ENCODE measurements around the gene CCDC197. TPM values are rescaled to one million over a fixed set of nuclear protein-coding genes. Genes with fewer than 3 reads are reported as not detected.

CCDC197 gene
- total and polyA plus RNA-seq, 2 of the 4 experiments (the other 2 are of a cell fraction): not detected

DNA sequence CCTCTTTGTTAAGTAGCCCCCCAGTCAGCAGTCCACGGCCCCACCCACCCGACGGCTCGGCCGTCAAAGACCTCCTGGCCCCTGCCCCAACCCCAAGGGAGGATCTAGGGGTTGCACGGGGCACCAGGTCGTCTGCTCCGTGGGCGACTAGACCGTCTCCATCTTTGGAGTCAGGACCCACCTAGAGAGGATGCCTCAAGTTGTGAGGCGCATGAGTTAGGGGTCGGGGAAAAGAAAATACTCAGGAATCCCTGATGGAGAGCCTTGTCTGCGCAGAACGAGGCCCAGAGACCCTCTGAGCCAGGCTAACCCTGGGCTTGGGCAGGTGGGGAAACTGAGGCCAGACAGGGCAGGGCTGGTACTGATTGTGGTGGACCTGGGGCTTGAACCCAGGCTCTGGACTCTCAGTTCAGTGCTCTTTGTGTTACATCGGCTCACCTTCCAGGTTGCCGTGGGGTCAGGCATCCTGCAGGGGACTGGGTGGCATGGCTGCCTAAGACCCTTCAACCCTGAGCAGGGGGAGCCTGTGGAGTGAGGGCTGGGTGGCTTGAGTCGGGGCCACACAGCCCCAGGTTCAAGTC is 29.9 kb downstream of the CCDC197 start:
- H2AFZ ChIP-seq (replicated peaks; ENCODE audit: low read length, poor library complexity): peak overlapping the region; percentile 90
- in situ Hi-C loops (cut with MboI; ENCODE audit: low sequenced_read_pairs): no loop called here
- TF ChIP-seq CEBPB (IDR thresholded peaks at IDR 0.05; ENCODE audit: low read depth, low read length) (no peak), SMC3 (IDR thresholded peaks at IDR 0.05; ENCODE audit: low read depth, low read length) (no peak), CHD1 (IDR thresholded peaks at IDR 0.05; ENCODE audit: low read depth, low read length) (no peak), MXI1 (IDR thresholded peaks at IDR 0.05; ENCODE audit: borderline replicate concordance, low read depth, low read length) (no peak), FOS (IDR thresholded peaks at IDR 0.05; ENCODE audit: low read depth, low read length) (no peak), RAD21 (IDR thresholded peaks at IDR 0.05; ENCODE audit: low read length) (no peak), RCOR1 (IDR thresholded peaks at IDR 0.05; ENCODE audit: insufficient replicate concordance, low read length) (no peak), MAZ (IDR thresholded peaks at IDR 0.05; ENCODE audit: borderline replicate concordance, low read depth, low read length) (no peak), NFE2L2 (IDR thresholded peaks at IDR 0.05; ENCODE audit: low read depth, low read length) (no peak), POLR2A (IDR thresholded peaks at IDR 0.05; ENCODE audit: low read depth, low read length) (no peak), MAFK (IDR thresholded peaks at IDR 0.05; ENCODE audit: low read depth, low read length) (no peak), RFX5 (IDR thresholded peaks at IDR 0.05; ENCODE audit: low read depth, low read length) (no peak)
- TF ChIP-seq, protein P1, sequence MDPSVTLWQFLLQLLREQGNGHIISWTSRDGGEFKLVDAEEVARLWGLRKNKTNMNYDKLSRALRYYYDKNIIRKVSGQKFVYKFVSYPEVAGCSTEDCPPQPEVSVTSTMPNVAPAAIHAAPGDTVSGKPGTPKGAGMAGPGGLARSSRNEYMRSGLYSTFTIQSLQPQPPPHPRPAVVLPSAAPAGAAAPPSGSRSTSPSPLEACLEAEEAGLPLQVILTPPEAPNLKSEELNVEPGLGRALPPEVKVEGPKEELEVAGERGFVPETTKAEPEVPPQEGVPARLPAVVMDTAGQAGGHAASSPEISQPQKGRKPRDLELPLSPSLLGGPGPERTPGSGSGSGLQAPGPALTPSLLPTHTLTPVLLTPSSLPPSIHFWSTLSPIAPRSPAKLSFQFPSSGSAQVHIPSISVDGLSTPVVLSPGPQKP (IDR thresholded peaks at IDR 0.05; ENCODE audit: borderline replicate concordance, low read depth, low read length): no peak
- TF ChIP-seq, protein P2, sequence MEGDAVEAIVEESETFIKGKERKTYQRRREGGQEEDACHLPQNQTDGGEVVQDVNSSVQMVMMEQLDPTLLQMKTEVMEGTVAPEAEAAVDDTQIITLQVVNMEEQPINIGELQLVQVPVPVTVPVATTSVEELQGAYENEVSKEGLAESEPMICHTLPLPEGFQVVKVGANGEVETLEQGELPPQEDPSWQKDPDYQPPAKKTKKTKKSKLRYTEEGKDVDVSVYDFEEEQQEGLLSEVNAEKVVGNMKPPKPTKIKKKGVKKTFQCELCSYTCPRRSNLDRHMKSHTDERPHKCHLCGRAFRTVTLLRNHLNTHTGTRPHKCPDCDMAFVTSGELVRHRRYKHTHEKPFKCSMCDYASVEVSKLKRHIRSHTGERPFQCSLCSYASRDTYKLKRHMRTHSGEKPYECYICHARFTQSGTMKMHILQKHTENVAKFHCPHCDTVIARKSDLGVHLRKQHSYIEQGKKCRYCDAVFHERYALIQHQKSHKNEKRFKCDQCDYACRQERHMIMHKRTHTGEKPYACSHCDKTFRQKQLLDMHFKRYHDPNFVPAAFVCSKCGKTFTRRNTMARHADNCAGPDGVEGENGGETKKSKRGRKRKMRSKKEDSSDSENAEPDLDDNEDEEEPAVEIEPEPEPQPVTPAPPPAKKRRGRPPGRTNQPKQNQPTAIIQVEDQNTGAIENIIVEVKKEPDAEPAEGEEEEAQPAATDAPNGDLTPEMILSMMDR (conservative IDR thresholded peaks at IDR 0.05; ENCODE audit: low read depth, low read length): no peak
- TF ChIP-seq, protein P3, sequence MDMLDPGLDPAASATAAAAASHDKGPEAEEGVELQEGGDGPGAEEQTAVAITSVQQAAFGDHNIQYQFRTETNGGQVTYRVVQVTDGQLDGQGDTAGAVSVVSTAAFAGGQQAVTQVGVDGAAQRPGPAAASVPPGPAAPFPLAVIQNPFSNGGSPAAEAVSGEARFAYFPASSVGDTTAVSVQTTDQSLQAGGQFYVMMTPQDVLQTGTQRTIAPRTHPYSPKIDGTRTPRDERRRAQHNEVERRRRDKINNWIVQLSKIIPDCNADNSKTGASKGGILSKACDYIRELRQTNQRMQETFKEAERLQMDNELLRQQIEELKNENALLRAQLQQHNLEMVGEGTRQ (IDR thresholded peaks at IDR 0.05; ENCODE audit: low read depth, low read length): no peak
- H4K20me1 ChIP-seq (ENCODE audit: insufficient read depth, low read length): no peaks in the 10 kb centered on the region
- H3K9ac ChIP-seq (ENCODE audit: low read depth, low read length): 0 out of 2 replicates have a peak overlapping the region, but pooled peaks have one; percentile 19
- BruUV-seq (replicated peaks): no TSS peak
- intact Hi-C loops (cut with micrococcal nuclease): no loop called here
- 0 out of 4 replicates have a peak, but pooled peaks cover 0 to 4% of the 10 kb centered on the region in 2 experiments for H3K79me1 ChIP-seq (ENCODE audit: low read depth in 1 of 2, low read length in 2 of 2)
- H3K27ac ChIP-seq (ENCODE audit: insufficient read depth, low read length): no peak overlapping the region
- H3K14ac ChIP-seq (replicated peaks; ENCODE audit: low read depth, low read length): no peak overlapping the region
- H3K23ac ChIP-seq (ENCODE audit: low read depth, low read length): no peak overlapping the region
- 0 out of 2 replicates have a peak overlapping the region, but pooled peaks have one; percentile 11 for H2AK5ac ChIP-seq (ENCODE audit: low read depth, low read length)
- peak overlapping the region; percentile 69 for H2AK9ac ChIP-seq (replicated peaks; ENCODE audit: low read depth, low read length, poor library complexity)
- peak overlapping the region; percentile 64 for H3K4me2 ChIP-seq (ENCODE audit: low read depth, low read length)
- no peak overlapping the region for H2BK120ac ChIP-seq (ENCODE audit: low read depth, low read length)
- no peaks in the 10 kb centered on the region; the same call in 1 of the 2 replicates for H3K27me3 ChIP-seq (ENCODE audit: control insufficient read depth, insufficient read depth, low read length)
- H3K9me1 ChIP-seq (ENCODE audit: insufficient read depth, low read length): 0 out of 2 replicates have a peak, but pooled peaks cover 5% of the 10 kb centered on the region
- H2BK5ac ChIP-seq (ENCODE audit: low read depth, low read length, poor library complexity, severe bottlenecking): no peak overlapping the region
- H3K4me1 ChIP-seq (ENCODE audit: control insufficient read depth, insufficient read depth, low read length): no peaks in the 10 kb centered on the region; the same call in 1 of the 2 replicates
- H3K18ac ChIP-seq (ENCODE audit: low read depth, low read length): no peak overlapping the region
- H3K36me3 ChIP-seq (ENCODE audit: control insufficient read depth, insufficient read depth, low read length): no peaks in the 10 kb centered on the region
- H3K56ac ChIP-seq (ENCODE audit: extremely low read depth, insufficient read depth, low read length): no peak overlapping the region
- no peak overlapping the region for H4K91ac ChIP-seq (ENCODE audit: insufficient read depth, low read depth, low read length)
- peak overlapping the region in 1 of 2 experiments; percentile 44; a peak in 1 of 4 replicates for H4K8ac ChIP-seq (ENCODE audit: low read depth in 2 of 2, low read length in 2 of 2)
- H3K9me3 ChIP-seq (ENCODE audit: control insufficient read depth, insufficient read depth, low read length): no peaks in the 10 kb centered on the region
- dilution Hi-C loops (cut with HindIII; ENCODE audit: low sequenced_read_pairs, unreplicated experiment): no loop called here
- peak overlapping the region; percentile 60 for H3K4me3 ChIP-seq (ENCODE audit: insufficient read depth, low read depth, low read length)
- WGBS, 2 experiments (ENCODE audit: extremely low coverage in 2 of 2, insufficient read length in 1 of 2): 45% methylated on average over 5 of the region's 17 CpGs; no CpG with 5 or more reads in 1 of the 2 experiments
- DNase-seq (no peak), ATAC-seq (ENCODE audit: low read depth) (no peak)
- H2BK20ac ChIP-seq (ENCODE audit: low read depth, low read length): no peak overlapping the region
- ChIA-PET POLR2A (ENCODE audit: unreplicated experiment) (no interaction called here), CTCF (no interaction called here)
- H2BK15ac ChIP-seq (ENCODE audit: low read depth, low read length): no peak overlapping the region
- H4K5ac ChIP-seq (ENCODE audit: low read depth, low read length): no peak overlapping the region
- H3K4ac ChIP-seq (ENCODE audit: low read depth, low read length): no peak overlapping the region; the same call in 1 of the 2 replicates

Data from IMR-90 (cell line).